IMR-90 (cell line): ENCODE measurements around the gene PNRC2. TPM values are rescaled to one million over a fixed set of nuclear protein-coding genes. Genes with fewer than 3 reads are reported as not detected.

ENCODE experiments used
- ATAC-seq: fragments of 200-7000 bp; cut with Tn5 transposase; 2 replicates; pipeline ENCODE4 v1.9.1; 2020; ENCODE audit warnings: low read depth, mild to moderate bottlenecking, moderate library complexity
- BruUV-seq: library from RNA; stranded (reverse); fragments of 400-500 nt; replicated peaks from 2 replicates; lab custom pipeline; 2021; lab: Mats Ljungman, UMichigan
- CTCF ChIA-PET: fragments of 300-600 bp; formaldehyde crosslinking; extraction: SDS; loops from one replicate; lab custom pipeline; 2021; ENCODE audit warnings: antibody characterized with exemption; lab: Yijun Ruan, JAX
- POLR2A ChIA-PET: fragments of 300-600 bp; sonication (Branson Sonifier 250); formaldehyde crosslinking; loops from one replicate; lab custom pipeline; 2022; ENCODE audit warnings: antibody characterized with exemption; ENCODE audit not compliant: unreplicated experiment; lab: Charles Lee
- DNase-seq: peaks from one replicate; pipeline ENCODE4 v3.0.0; 2013
- H2AFZ ChIP-seq: replicated peaks from 2 replicates; pipeline ENCODE3; 2013; ENCODE audit warnings: low read length, mild to moderate bottlenecking; ENCODE audit not compliant: poor library complexity
- H2AK5ac ChIP-seq: 2 replicates; pipeline ENCODE4 v1.6.1; 2013; ENCODE audit warnings: low read depth, low read length, inconsistent platforms
- H2AK9ac ChIP-seq: replicated peaks from 2 replicates; pipeline ENCODE3; 2013; ENCODE audit warnings: mild to moderate bottlenecking, low read depth, low read length, moderate library complexity; ENCODE audit not compliant: poor library complexity
- H2BK120ac ChIP-seq: 2 replicates; pipeline ENCODE4 v1.6.1; 2013; ENCODE audit warnings: low read depth, low read length, inconsistent platforms
- H2BK15ac ChIP-seq: 3 replicates; pipeline ENCODE4 v1.6.1; 2013; ENCODE audit warnings: low read depth, low read length, inconsistent platforms
- H2BK20ac ChIP-seq: 2 replicates; pipeline ENCODE4 v1.6.1; 2013; ENCODE audit warnings: low read depth, mild to moderate bottlenecking, inconsistent platforms, low read length, moderate library complexity
- H2BK5ac ChIP-seq: 2 replicates; pipeline ENCODE4 v1.6.1; 2013; ENCODE audit warnings: mild to moderate bottlenecking, low read depth, low read length, inconsistent platforms; ENCODE audit not compliant: poor library complexity, severe bottlenecking
- H3K14ac ChIP-seq: replicated peaks from 2 replicates; pipeline ENCODE4 v1.6.1; 2013; ENCODE audit warnings: low read depth, low read length, inconsistent platforms
- H3K18ac ChIP-seq: 2 replicates; pipeline ENCODE4 v1.6.1; 2013; ENCODE audit warnings: low read depth, low read length, control low read depth
- H3K23ac ChIP-seq: 2 replicates; pipeline ENCODE4 v1.6.1; 2013; ENCODE audit warnings: low read depth, low read length, inconsistent platforms
- H3K27ac ChIP-seq: 2 replicates; pipeline ENCODE4 v1.5.1; 2013; ENCODE audit warnings: mild to moderate bottlenecking, control low read depth, low read length; ENCODE audit not compliant: insufficient read depth
- H3K27me3 ChIP-seq: 2 replicates; pipeline ENCODE4 v1.6.1; 2013; ENCODE audit warnings: low read length; ENCODE audit not compliant: control insufficient read depth, insufficient read depth
- H3K36me3 ChIP-seq: 2 replicates; pipeline ENCODE4 v1.6.1; 2013; ENCODE audit warnings: low read length, mixed read lengths; ENCODE audit not compliant: control insufficient read depth, insufficient read depth
- H3K4ac ChIP-seq: 2 replicates; pipeline ENCODE4 v1.6.1; 2013; ENCODE audit warnings: low read depth, low read length, inconsistent platforms
- H3K4me1 ChIP-seq: 2 replicates; pipeline ENCODE4 v1.6.1; 2013; ENCODE audit warnings: low read length, mixed read lengths; ENCODE audit not compliant: control insufficient read depth, insufficient read depth
- H3K4me2 ChIP-seq: 2 replicates; pipeline ENCODE4 v1.6.1; 2013; ENCODE audit warnings: low read depth, mild to moderate bottlenecking, control low read depth, low read length, moderate library complexity
- H3K4me3 ChIP-seq: 2 replicates; pipeline ENCODE4 v1.5.1; 2013; ENCODE audit warnings: low read depth, mild to moderate bottlenecking, control low read depth, low read length, moderate library complexity; ENCODE audit not compliant: insufficient read depth
- H3K56ac ChIP-seq: 2 replicates; pipeline ENCODE4 v1.6.1; 2013; ENCODE audit warnings: low read length, inconsistent platforms; ENCODE audit not compliant: insufficient read depth; ENCODE audit errors: extremely low read depth
- H3K79me1 ChIP-seq, 2 experiments: 2 replicates each; pipeline ENCODE4 v1.6.1; 2013; ENCODE audit warnings: low read length in 2 of 2, inconsistent platforms in 1 of 2, low read depth in 1 of 2
- H3K9ac ChIP-seq: 2 replicates; pipeline ENCODE4 v1.6.1; 2013; ENCODE audit warnings: low read depth, low read length, control low read depth
- H3K9me1 ChIP-seq: 2 replicates; pipeline ENCODE4 v1.6.1; 2013; ENCODE audit warnings: low read length, inconsistent platforms; ENCODE audit not compliant: insufficient read depth
- H3K9me3 ChIP-seq: 2 replicates; pipeline ENCODE4 v1.6.1; 2013; ENCODE audit warnings: low read length; ENCODE audit not compliant: control insufficient read depth, insufficient read depth
- H4K20me1 ChIP-seq: 2 replicates; pipeline ENCODE4 v1.6.1; 2013; ENCODE audit warnings: low read length, inconsistent platforms; ENCODE audit not compliant: insufficient read depth
- H4K5ac ChIP-seq: 2 replicates; pipeline ENCODE4 v1.6.1; 2013; ENCODE audit warnings: mild to moderate bottlenecking, low read depth, low read length, control low read depth
- H4K8ac ChIP-seq, 2 experiments: 2 replicates each; pipeline ENCODE4 v1.6.1; 2013; ENCODE audit warnings: low read depth in 2 of 2, low read length in 2 of 2, control low read depth in 1 of 2, inconsistent platforms in 1 of 2
- H4K91ac ChIP-seq: 2 replicates; pipeline ENCODE4 v1.6.1; 2013; ENCODE audit warnings: low read depth, low read length, inconsistent platforms; ENCODE audit not compliant: insufficient read depth
- BHLHE40 ChIP-seq: fragments of 150-350 bp; IDR thresholded peaks from 2 replicates; pipeline ENCODE4 v1.6.1; 2016; ENCODE audit warnings: mild to moderate bottlenecking, low read depth, low read length
- CHD1 ChIP-seq: IDR thresholded peaks from 2 replicates; pipeline ENCODE4 v1.6.1; 2012; ENCODE audit warnings: low read depth, low read length, improper control_type of control experiment
- MAFK ChIP-seq: IDR thresholded peaks from 2 replicates; pipeline ENCODE4 v1.6.1; 2012; ENCODE audit warnings: low read depth, low read length, improper control_type of control experiment
- MAZ ChIP-seq: IDR thresholded peaks from 2 replicates; pipeline ENCODE4 v1.6.1; 2012; ENCODE audit warnings: low read depth, mild to moderate bottlenecking, low read length, improper control_type of control experiment, moderate library complexity, borderline replicate concordance
- POLR2A ChIP-seq: IDR thresholded peaks from 2 replicates; pipeline ENCODE4 v1.6.1; 2012; ENCODE audit warnings: mild to moderate bottlenecking, low read depth, low read length
- RCOR1 ChIP-seq: IDR thresholded peaks from 2 replicates; pipeline ENCODE4 v1.6.1; 2012; ENCODE audit warnings: mild to moderate bottlenecking, low read length, improper control_type of control experiment; ENCODE audit not compliant: insufficient replicate concordance
- SMC3 ChIP-seq: fragments of 150-350 bp; IDR thresholded peaks from 2 replicates; pipeline ENCODE4 v1.6.1; 2016; ENCODE audit warnings: low read depth, mild to moderate bottlenecking, antibody characterized with exemption, low read length, moderate library complexity
- whole genome bisulfite sequencing, 2 experiments: methylation state at CpG; one replicate each; pipeline versions ENCODE4 v1.1.5 to v1.1.7; 2013; ENCODE audit warnings: missing lambda C conversion rate in 2 of 2; ENCODE audit not compliant: insufficient read length in 1 of 2; ENCODE audit errors: extremely low coverage in 2 of 2; 5-methylcytosine and 5-hydroxymethylcytosine counted together
- dilution Hi-C: fragments of 300-500 bp; cut with HindIII; formaldehyde crosslinking; loops from one replicate; pipeline ENCODE4 v1.14.3; 2018; ENCODE audit warnings: low sequenced_read_pairs; ENCODE audit not compliant: unreplicated experiment
- in situ Hi-C: fragments of 300-500 bp; cut with MboI; formaldehyde crosslinking; loops from 3 replicates; pipeline ENCODE4 v1.14.3; 2019; ENCODE audit warnings: low sequenced_read_pairs, inconsistent platforms, mixed read lengths
- intact Hi-C: fragments of 100-400 bp; cut with micrococcal nuclease; formaldehyde crosslinking; loops from 2 replicates; pipeline ENCODE4 v1.10.0; 2022
- polyA plus RNA-seq, 3 experiments: library from polyadenylated mRNA; depleted of rRNA; stranded (reverse); fragments of >200 nt; gene quantifications; 2 replicates each; pipeline ENCODE4 v1.2.3, GENCODE V29; 2012; ENCODE audit warnings: low replicate concordance in 1 of 3
- total RNA-seq: library from RNA; depleted of rRNA; stranded (reverse); fragments of >200 nt; gene quantifications from 2 replicates; pipeline ENCODE4 v1.2.3, GENCODE V29; 2012
- TF ChIP-seq, protein P1 (sequence below): conservative IDR thresholded peaks from 2 replicates; pipeline ENCODE4 v1.5.1; 2012; ENCODE audit warnings: mild to moderate bottlenecking, low read depth, low read length, improper control_type of control experiment
- TF ChIP-seq, protein P2 (sequence below): fragments of 150-350 bp; IDR thresholded peaks from 2 replicates; pipeline ENCODE4 v1.6.1; 2016; ENCODE audit warnings: low read depth, mild to moderate bottlenecking, low read length, moderate library complexity, borderline replicate concordance

PNRC2 gene
- total and polyA plus RNA-seq, 2 of the 4 experiments (the other 2 are of a cell fraction): 50.6 to 76.0 TPM

DNA sequence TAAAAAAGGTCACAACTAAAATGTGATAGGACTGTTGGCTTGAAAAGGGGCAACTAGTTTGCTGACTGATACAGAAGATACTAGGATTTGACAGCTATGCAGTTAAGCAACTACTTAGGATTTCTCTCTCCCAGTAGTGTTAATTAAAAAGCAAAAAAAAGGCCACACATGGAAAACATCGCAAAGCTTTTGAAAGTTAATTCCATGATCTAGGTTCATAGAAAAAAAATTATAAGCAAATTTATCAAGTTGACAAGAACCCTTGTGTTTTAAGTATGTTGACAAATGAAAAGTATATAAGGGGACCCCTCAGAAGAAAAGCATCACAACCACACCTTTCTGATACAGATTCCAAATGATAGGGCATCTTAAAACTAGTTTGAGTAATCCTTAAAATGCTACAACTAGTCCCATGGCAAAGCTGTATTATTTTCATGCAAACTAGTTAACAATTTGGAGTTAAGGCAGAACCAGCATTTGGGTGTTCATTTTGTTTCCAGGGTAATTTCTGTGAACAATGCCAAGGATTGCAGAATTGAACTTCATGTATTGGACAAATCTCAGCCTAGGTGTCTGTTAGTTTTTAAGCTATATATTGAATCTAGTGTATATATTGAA is 4.1 kb downstream of the PNRC2 start:
- CTCF ChIA-PET: no interaction called here
- Histone ChIP-seq H3K56ac (no peak overlapping the region), H4K91ac (no peak overlapping the region), H3K79me1 (peaks cover 7 to 11% of the 10 kb centered on the region in 2 experiments; a peak in 2 of 4 replicates), H2BK15ac (no peak overlapping the region), H2AK9ac (no peak overlapping the region), H3K27me3 (no peaks in the 10 kb centered on the region), H2AFZ (no peak overlapping the region), H3K18ac (no peak overlapping the region), H3K9ac (no peak overlapping the region), H3K9me1 (no peaks in the 10 kb centered on the region), H3K4me1 (peaks cover 2% of the 10 kb centered on the region), H3K9me3 (no peaks in the 10 kb centered on the region), H3K4me3 (no peak overlapping the region), H2BK5ac (no peak overlapping the region), H2BK20ac (no peak overlapping the region), H3K23ac (no peak overlapping the region), H3K4ac (no peak overlapping the region), H2BK120ac (no peak overlapping the region), H3K4me2 (no peak overlapping the region), H4K20me1 (peaks cover 39% of the 10 kb centered on the region), H3K14ac (no peak overlapping the region), H4K8ac (no peak overlapping the region), H4K5ac (no peak overlapping the region), H3K27ac (no peak overlapping the region), H3K36me3 (peaks cover 10% of the 10 kb centered on the region), H2AK5ac (no peak overlapping the region)
- POLR2A ChIA-PET: interaction anchor here (1.0 kb wide), 1 partner anchor 64 kb away, joined by 3 read pairs; no protein-coding TSS in a partner anchor
- no peak for ATAC-seq
- in situ Hi-C loops: no loop called here
- dilution Hi-C loops: no loop called here
- no TSS peak for BruUV-seq
- no peak for TF ChIP-seq MAFK
- no peak for TF ChIP-seq POLR2A
- no peak for TF ChIP-seq RCOR1
- TF ChIP-seq, protein P1, sequence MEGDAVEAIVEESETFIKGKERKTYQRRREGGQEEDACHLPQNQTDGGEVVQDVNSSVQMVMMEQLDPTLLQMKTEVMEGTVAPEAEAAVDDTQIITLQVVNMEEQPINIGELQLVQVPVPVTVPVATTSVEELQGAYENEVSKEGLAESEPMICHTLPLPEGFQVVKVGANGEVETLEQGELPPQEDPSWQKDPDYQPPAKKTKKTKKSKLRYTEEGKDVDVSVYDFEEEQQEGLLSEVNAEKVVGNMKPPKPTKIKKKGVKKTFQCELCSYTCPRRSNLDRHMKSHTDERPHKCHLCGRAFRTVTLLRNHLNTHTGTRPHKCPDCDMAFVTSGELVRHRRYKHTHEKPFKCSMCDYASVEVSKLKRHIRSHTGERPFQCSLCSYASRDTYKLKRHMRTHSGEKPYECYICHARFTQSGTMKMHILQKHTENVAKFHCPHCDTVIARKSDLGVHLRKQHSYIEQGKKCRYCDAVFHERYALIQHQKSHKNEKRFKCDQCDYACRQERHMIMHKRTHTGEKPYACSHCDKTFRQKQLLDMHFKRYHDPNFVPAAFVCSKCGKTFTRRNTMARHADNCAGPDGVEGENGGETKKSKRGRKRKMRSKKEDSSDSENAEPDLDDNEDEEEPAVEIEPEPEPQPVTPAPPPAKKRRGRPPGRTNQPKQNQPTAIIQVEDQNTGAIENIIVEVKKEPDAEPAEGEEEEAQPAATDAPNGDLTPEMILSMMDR: no peak
- TF ChIP-seq BHLHE40: no peak
- TF ChIP-seq MAZ: no peak
- TF ChIP-seq SMC3: no peak
- no peak for TF ChIP-seq CHD1
- TF ChIP-seq, protein P2, sequence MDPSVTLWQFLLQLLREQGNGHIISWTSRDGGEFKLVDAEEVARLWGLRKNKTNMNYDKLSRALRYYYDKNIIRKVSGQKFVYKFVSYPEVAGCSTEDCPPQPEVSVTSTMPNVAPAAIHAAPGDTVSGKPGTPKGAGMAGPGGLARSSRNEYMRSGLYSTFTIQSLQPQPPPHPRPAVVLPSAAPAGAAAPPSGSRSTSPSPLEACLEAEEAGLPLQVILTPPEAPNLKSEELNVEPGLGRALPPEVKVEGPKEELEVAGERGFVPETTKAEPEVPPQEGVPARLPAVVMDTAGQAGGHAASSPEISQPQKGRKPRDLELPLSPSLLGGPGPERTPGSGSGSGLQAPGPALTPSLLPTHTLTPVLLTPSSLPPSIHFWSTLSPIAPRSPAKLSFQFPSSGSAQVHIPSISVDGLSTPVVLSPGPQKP: no peak
- no peak for DNase-seq
- no CpG with 5 or more reads among the region's 1 CpG for WGBS, 2 experiments
- intact Hi-C loops: loop anchor here (5.0 kb wide), 1 partner anchor 64 kb away; no protein-coding TSS in a partner anchor
